ENCODE data around the gene ABCF2. TPM values are rescaled to one million over a fixed set of nuclear protein-coding genes. Genes with fewer than 3 reads are reported as not detected.

Gene ABCF2
- polyA plus RNA-seq, 1 of the 3 experiments (the other 2 are of a cell fraction) = 75.4 TPM

DNA sequence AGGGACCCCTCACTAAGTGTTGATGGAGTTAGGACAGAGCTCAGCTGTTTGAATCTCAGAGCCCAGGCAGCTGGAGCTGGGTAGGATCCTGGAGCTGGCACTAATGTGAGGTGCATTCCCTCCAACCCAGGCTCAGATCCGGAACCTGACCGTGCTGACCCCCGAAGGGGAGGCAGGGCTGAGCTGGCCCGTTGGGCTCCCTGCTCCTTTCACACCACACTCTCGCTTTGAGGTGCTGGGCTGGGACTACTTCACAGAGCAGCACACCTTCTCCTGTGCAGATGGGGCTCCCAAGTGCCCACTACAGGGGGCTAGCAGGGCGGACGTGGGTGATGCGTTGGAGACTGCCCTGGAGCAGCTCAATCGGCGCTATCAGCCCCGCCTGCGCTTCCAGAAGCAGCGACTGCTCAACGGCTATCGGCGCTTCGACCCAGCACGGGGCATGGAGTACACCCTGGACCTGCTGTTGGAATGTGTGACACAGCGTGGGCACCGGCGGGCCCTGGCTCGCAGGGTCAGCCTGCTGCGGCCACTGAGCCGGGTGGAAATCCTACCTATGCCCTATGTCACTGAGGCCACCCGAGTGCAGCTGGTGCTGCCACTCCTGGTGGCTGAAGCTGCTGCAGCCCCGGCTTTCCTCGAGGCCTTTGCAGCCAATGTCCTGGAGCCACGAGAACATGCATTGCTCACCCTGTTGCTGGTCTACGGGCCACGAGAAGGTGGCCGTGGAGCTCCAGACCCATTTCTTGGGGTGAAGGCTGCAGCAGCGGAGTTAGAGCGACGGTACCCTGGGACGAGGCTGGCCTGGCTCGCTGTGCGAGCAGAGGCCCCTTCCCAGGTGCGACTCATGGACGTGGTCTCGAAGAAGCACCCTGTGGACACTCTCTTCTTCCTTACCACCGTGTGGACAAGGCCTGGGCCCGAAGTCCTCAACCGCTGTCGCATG lies 10.5 kb upstream of the ABCF2 start:
- ChIA-PET POLR2A (interaction anchor here (0.7 kb wide), 1 partner anchor 10 kb away, joined by 3 read pairs; the partner anchor contains the start of gene ABCF2), CTCF (interaction anchor here (1.0 to 7.7 kb wide), 5 partner anchors 8 to 113 kb away, joined by 3 to 122 read pairs (median 5); no protein-coding TSS in a partner anchor)
- Histone ChIP-seq H3K4me2 (no peak overlapping the region), H3K4me1 (ENCODE audit: control insufficient read depth in 1 of 2, insufficient read depth in 2 of 2, low read depth in 1 of 2, low read length in 1 of 2) (peaks cover 6 to 12% of the 10 kb centered on the region in 2 experiments), H3K79me2 (ENCODE audit: insufficient read depth) (peaks cover 76% of the 10 kb centered on the region), H3K9ac (no peak overlapping the region), H3K27me3 (ENCODE audit: insufficient read depth) (no peaks in the 10 kb centered on the region), H3F3A (replicated peaks; ENCODE audit: insufficient read depth) (peaks cover 25% of the 10 kb centered on the region), H2AFZ (ENCODE audit: low read depth) (no peak overlapping the region), H3K27ac (ENCODE audit: low read depth in 2 of 2, low read length in 1 of 2) (no peak overlapping the region), H3K4me3 (ENCODE audit: low read depth in 2 of 2, low read length in 1 of 2) (no peak overlapping the region), H3K36me3 (replicated peaks in 1 of 2; ENCODE audit: control insufficient read depth in 1 of 2, insufficient read depth in 2 of 2, low read length in 1 of 2) (peaks cover 52 to 78% of the 10 kb centered on the region in 2 experiments), H4K20me1 (ENCODE audit: insufficient read depth) (peaks cover 70% of the 10 kb centered on the region), H3K9me3 (no peaks in the 10 kb centered on the region), H3K9me2 (no peaks in the 10 kb centered on the region)
- TF ChIP-seq SIN3A (IDR thresholded peaks at IDR 0.05; ENCODE audit: borderline replicate concordance, low read depth, low read length) (no peak), TEAD4 (IDR thresholded peaks at IDR 0.05; ENCODE audit: borderline replicate concordance, insufficient read depth) (no peak)
- TF ChIP-seq, protein P1, sequence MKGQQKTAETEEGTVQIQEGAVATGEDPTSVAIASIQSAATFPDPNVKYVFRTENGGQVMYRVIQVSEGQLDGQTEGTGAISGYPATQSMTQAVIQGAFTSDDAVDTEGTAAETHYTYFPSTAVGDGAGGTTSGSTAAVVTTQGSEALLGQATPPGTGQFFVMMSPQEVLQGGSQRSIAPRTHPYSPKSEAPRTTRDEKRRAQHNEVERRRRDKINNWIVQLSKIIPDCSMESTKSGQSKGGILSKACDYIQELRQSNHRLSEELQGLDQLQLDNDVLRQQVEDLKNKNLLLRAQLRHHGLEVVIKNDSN (IDR thresholded peaks at IDR 0.05; ENCODE audit: borderline replicate concordance, low read depth) = no peak
- TF ChIP-seq, protein P2, sequence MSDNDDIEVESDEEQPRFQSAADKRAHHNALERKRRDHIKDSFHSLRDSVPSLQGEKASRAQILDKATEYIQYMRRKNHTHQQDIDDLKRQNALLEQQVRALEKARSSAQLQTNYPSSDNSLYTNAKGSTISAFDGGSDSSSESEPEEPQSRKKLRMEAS (IDR thresholded peaks at IDR 0.05; ENCODE audit: low read depth) = no peak
- DNase-seq = no peak
- WGBS (ENCODE audit: low lambda C conversion rate) = 94% methylated on average over 27 of the region's 44 CpGs

DNA sequence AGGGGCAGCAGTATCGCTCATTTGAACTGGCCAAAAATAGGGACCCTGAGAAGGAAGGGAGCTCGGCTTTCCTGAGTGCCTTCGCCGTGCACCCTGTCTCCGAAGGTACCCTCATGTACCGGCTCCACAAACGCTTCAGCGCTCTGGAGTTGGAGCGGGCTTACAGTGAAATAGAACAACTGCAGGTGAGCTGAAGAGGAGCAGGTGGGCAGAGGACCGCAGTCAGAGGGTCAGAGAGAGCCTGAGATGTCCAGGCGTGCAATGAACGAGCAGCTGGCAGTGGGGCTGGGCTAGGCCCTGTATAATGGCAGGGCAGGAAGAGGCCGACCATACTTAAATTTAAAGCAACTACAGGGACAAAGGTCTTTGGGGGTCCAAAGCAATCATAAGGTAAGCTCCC lies 9.4 kb upstream of the ABCF2 start:
- H3K9me2 ChIP-seq = no peaks in the 10 kb centered on the region
- ChIA-PET CTCF (interaction anchor here (1.0 to 7.7 kb wide), 6 partner anchors 9 to 112 kb away, joined by 3 to 122 read pairs (median 4); partner anchors contain the start of gene ABCF2), POLR2A (interaction anchor here (0.6 to 0.7 kb wide), 2 partner anchors 10 to 67 kb away, joined by 3 to 4 read pairs; partner anchors contain the start of gene ABCF2)
- no peak overlapping the region for H3K4me2 ChIP-seq
- peaks cover 70% of the 10 kb centered on the region for H4K20me1 ChIP-seq (ENCODE audit: insufficient read depth)
- peaks cover 83% of the 10 kb centered on the region for H3K79me2 ChIP-seq (ENCODE audit: insufficient read depth)
- H3K9me3 ChIP-seq = no peaks in the 10 kb centered on the region
- H3K27me3 ChIP-seq (ENCODE audit: insufficient read depth) = no peaks in the 10 kb centered on the region
- TF ChIP-seq MEF2A (IDR thresholded peaks at IDR 0.05; ENCODE audit: borderline replicate concordance, low read depth) (no peak), TCF12 (IDR thresholded peaks at IDR 0.05) (no peak), MXI1 (IDR thresholded peaks at IDR 0.05; ENCODE audit: low read depth, low read length) (no peak), NRF1 (IDR thresholded peaks at IDR 0.05; ENCODE audit: low read depth, low read length) (no peak), EZH2phosphoT487 (IDR thresholded peaks at IDR 0.05; ENCODE audit: borderline replicate concordance, low read depth) (no peak), TEAD4 (IDR thresholded peaks at IDR 0.05; ENCODE audit: borderline replicate concordance, insufficient read depth) (no peak)
- TF ChIP-seq, protein P3, sequence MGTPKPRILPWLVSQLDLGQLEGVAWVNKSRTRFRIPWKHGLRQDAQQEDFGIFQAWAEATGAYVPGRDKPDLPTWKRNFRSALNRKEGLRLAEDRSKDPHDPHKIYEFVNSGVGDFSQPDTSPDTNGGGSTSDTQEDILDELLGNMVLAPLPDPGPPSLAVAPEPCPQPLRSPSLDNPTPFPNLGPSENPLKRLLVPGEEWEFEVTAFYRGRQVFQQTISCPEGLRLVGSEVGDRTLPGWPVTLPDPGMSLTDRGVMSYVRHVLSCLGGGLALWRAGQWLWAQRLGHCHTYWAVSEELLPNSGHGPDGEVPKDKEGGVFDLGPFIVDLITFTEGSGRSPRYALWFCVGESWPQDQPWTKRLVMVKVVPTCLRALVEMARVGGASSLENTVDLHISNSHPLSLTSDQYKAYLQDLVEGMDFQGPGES (IDR thresholded peaks at IDR 0.05; ENCODE audit: low read depth, low read length) = no peak
- TF ChIP-seq, protein P2 (IDR thresholded peaks at IDR 0.05; ENCODE audit: low read depth) = no peak
- TF ChIP-seq, protein P4, sequence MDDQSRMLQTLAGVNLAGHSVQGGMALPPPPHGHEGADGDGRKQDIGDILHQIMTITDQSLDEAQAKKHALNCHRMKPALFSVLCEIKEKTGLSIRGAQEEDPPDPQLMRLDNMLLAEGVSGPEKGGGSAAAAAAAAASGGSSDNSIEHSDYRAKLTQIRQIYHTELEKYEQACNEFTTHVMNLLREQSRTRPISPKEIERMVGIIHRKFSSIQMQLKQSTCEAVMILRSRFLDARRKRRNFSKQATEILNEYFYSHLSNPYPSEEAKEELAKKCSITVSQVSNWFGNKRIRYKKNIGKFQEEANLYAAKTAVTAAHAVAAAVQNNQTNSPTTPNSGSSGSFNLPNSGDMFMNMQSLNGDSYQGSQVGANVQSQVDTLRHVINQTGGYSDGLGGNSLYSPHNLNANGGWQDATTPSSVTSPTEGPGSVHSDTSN (IDR thresholded peaks at IDR 0.05) = no peak
- TF ChIP-seq, protein P5, sequence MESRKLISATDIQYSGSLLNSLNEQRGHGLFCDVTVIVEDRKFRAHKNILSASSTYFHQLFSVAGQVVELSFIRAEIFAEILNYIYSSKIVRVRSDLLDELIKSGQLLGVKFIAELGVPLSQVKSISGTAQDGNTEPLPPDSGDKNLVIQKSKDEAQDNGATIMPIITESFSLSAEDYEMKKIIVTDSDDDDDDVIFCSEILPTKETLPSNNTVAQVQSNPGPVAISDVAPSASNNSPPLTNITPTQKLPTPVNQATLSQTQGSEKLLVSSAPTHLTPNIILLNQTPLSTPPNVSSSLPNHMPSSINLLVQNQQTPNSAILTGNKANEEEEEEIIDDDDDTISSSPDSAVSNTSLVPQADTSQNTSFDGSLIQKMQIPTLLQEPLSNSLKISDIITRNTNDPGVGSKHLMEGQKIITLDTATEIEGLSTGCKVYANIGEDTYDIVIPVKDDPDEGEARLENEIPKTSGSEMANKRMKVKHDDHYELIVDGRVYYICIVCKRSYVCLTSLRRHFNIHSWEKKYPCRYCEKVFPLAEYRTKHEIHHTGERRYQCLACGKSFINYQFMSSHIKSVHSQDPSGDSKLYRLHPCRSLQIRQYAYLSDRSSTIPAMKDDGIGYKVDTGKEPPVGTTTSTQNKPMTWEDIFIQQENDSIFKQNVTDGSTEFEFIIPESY (IDR thresholded peaks at IDR 0.05; ENCODE audit: borderline replicate concordance, low read depth) = no peak
- TF ChIP-seq, protein P6, sequence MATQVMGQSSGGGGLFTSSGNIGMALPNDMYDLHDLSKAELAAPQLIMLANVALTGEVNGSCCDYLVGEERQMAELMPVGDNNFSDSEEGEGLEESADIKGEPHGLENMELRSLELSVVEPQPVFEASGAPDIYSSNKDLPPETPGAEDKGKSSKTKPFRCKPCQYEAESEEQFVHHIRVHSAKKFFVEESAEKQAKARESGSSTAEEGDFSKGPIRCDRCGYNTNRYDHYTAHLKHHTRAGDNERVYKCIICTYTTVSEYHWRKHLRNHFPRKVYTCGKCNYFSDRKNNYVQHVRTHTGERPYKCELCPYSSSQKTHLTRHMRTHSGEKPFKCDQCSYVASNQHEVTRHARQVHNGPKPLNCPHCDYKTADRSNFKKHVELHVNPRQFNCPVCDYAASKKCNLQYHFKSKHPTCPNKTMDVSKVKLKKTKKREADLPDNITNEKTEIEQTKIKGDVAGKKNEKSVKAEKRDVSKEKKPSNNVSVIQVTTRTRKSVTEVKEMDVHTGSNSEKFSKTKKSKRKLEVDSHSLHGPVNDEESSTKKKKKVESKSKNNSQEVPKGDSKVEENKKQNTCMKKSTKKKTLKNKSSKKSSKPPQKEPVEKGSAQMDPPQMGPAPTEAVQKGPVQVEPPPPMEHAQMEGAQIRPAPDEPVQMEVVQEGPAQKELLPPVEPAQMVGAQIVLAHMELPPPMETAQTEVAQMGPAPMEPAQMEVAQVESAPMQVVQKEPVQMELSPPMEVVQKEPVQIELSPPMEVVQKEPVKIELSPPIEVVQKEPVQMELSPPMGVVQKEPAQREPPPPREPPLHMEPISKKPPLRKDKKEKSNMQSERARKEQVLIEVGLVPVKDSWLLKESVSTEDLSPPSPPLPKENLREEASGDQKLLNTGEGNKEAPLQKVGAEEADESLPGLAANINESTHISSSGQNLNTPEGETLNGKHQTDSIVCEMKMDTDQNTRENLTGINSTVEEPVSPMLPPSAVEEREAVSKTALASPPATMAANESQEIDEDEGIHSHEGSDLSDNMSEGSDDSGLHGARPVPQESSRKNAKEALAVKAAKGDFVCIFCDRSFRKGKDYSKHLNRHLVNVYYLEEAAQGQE (IDR thresholded peaks at IDR 0.05; ENCODE audit: low read depth, low read length) = no peak
- no peak for DNase-seq
- H3K27ac ChIP-seq (ENCODE audit: low read depth in 2 of 2, low read length in 1 of 2) = no peak overlapping the region
- no peak overlapping the region for H3K4me3 ChIP-seq (ENCODE audit: low read depth in 2 of 2, low read length in 1 of 2)
- peaks cover 21% of the 10 kb centered on the region for H3F3A ChIP-seq (replicated peaks; ENCODE audit: insufficient read depth)
- no peak overlapping the region for H3K9ac ChIP-seq
- peaks cover 6 to 17% of the 10 kb centered on the region in 2 experiments for H3K4me1 ChIP-seq (ENCODE audit: control insufficient read depth in 1 of 2, insufficient read depth in 2 of 2, low read depth in 1 of 2, low read length in 1 of 2)
- peaks cover 51 to 67% of the 10 kb centered on the region in 2 experiments for H3K36me3 ChIP-seq (replicated peaks in 1 of 2; ENCODE audit: control insufficient read depth in 1 of 2, insufficient read depth in 2 of 2, low read length in 1 of 2)
- 98% methylated on average over 13 of the region's 13 CpGs for WGBS (ENCODE audit: low lambda C conversion rate)
- no peak overlapping the region for H2AFZ ChIP-seq (ENCODE audit: low read depth)

Measured in SK-N-SH (cell line).